Vagina (tissue), 2 donors: ENCODE measurements around the gene SLC16A2. TPM values are rescaled to one million over a fixed set of nuclear protein-coding genes. Genes with fewer than 3 reads are reported as not detected.

Experiments
- DNase-seq, 2 donors: peaks; one replicate each; pipeline ENCODE4 v3.0.0-alpha.2; 2017; ENCODE audit errors: extremely low spot score in 2 of 2
- H3K27ac ChIP-seq: fragments of 200-600 bp; sonication (generic); one replicate; pipeline ENCODE4 v1.5.1; 2019
- H3K27me3 ChIP-seq: fragments of 200-600 bp; sonication (generic); one replicate; pipeline ENCODE4 v1.5.1; 2019
- H3K36me3 ChIP-seq, 2 donors: fragments of 200-600 bp; sonication (generic); one replicate each; pipeline ENCODE4 v1.5.1; 2017 to 2019
- H3K4me1 ChIP-seq: fragments of 200-600 bp; sonication (generic); one replicate; pipeline ENCODE4 v1.5.1; 2019
- H3K4me3 ChIP-seq, 2 donors: fragments of 200-600 bp; sonication (generic); 1 replicate in 1 of 2; 2 replicates in 1 of 2; pipeline ENCODE4 v1.5.1; 2016 to 2019
- H3K9me3 ChIP-seq: fragments of 200-600 bp; sonication (generic); one replicate; pipeline ENCODE4 v1.5.1; 2019
- CTCF ChIP-seq, 3 experiments: fragments of 450-650 bp in 2 of 3; fragments of 200-600 bp in 1 of 3; sonication (generic) in 1 of 3; IDR thresholded peaks; one replicate each; pipeline ENCODE4 v1.5.1; 2017 to 2019; ENCODE audit warnings: antibody characterized with exemption in 3 of 3, mild to moderate bottlenecking in 2 of 3, moderate library complexity in 2 of 3
- POLR2A ChIP-seq, 2 donors: fragments of 450-650 bp; IDR thresholded peaks; one replicate each; pipeline ENCODE4 v1.6.1; 2017; ENCODE audit warnings: antibody characterized with exemption in 2 of 2, mild to moderate bottlenecking in 2 of 2, moderate library complexity in 2 of 2
- POLR2AphosphoS5 ChIP-seq, 2 donors: sonication (generic); formaldehyde crosslinking; IDR thresholded peaks; one replicate each; pipeline ENCODE4 v1.9.0; 2017; ENCODE audit warnings: antibody characterized with exemption in 2 of 2, mild to moderate bottlenecking in 2 of 2, low read depth in 1 of 2; ENCODE audit not compliant: insufficient read depth in 1 of 2
- intact Hi-C: fragments of 100-400 bp; cut with DNase I; formaldehyde crosslinking; loops from one replicate; pipeline ENCODE4 v1.15.1; 2023
- total RNA-seq: library from RNA; depleted of rRNA; stranded (reverse); fragments of >200 nt; gene quantifications from one replicate; pipeline ENCODE4 v1.2.3, GENCODE V29; 2016

SLC16A2 gene
- total RNA-seq, 1 donor from 2014 or later, result 6.9 TPM

GRCh38 chrX:74490247-74490646 is 69.0 kb downstream of the SLC16A2 start:
- Histone ChIP-seq H3K36me3 (no peaks in the 10 kb centered on the region), H3K4me3 (no peak overlapping the region), H3K27me3 (no peaks in the 10 kb centered on the region), H3K9me3 (no peaks in the 10 kb centered on the region), H3K4me1 (no peaks in the 10 kb centered on the region), H3K27ac (no peak overlapping the region)
- intact Hi-C loops, result no loop called here
- DNase-seq, result no peak
- TF ChIP-seq POLR2AphosphoS5 (IDR thresholded peaks at IDR 0.05; ENCODE audit: insufficient read depth in 1 of 2, low read depth in 1 of 2), result no peak
- TF ChIP-seq CTCF (IDR thresholded peaks at IDR 0.05), result no peak
- TF ChIP-seq POLR2A (IDR thresholded peaks at IDR 0.05), result no peak

- H3K27ac ChIP-seq, result no peak overlapping the region
- DNase-seq, result no peak
- intact Hi-C loops, result no loop called here
- TF ChIP-seq POLR2A (IDR thresholded peaks at IDR 0.05) (no peak), CTCF (IDR thresholded peaks at IDR 0.05) (no peak), POLR2AphosphoS5 (IDR thresholded peaks at IDR 0.05; ENCODE audit: insufficient read depth in 1 of 2, low read depth in 1 of 2) (no peak)
- H3K4me1 ChIP-seq, result no peaks in the 10 kb centered on the region
- H3K27me3 ChIP-seq, result no peaks in the 10 kb centered on the region
- H3K4me3 ChIP-seq, result no peak overlapping the region
- H3K36me3 ChIP-seq, result no peaks in the 10 kb centered on the region
- no peaks in the 10 kb centered on the region for H3K9me3 ChIP-seq
Measured at GRCh38 chrX:74492720-74493201, 71.5 kb downstream of the SLC16A2 start.

GRCh38 chrX:74493806-74494205 is 72.5 kb downstream of the SLC16A2 start:
- TF ChIP-seq POLR2A (IDR thresholded peaks at IDR 0.05) (no peak), POLR2AphosphoS5 (IDR thresholded peaks at IDR 0.05; ENCODE audit: insufficient read depth in 1 of 2, low read depth in 1 of 2) (no peak), CTCF (IDR thresholded peaks at IDR 0.05) (no peak)
- intact Hi-C loops, result no loop called here
- H3K27me3 ChIP-seq, result no peaks in the 10 kb centered on the region
- H3K4me1 ChIP-seq, result no peaks in the 10 kb centered on the region
- no peak overlapping the region for H3K4me3 ChIP-seq
- H3K9me3 ChIP-seq, result no peaks in the 10 kb centered on the region
- DNase-seq, result no peak
- H3K27ac ChIP-seq, result no peak overlapping the region
- no peaks in the 10 kb centered on the region for H3K36me3 ChIP-seq

- TF ChIP-seq POLR2A (IDR thresholded peaks at IDR 0.05) (no peak), CTCF (IDR thresholded peaks at IDR 0.05) (no peak), POLR2AphosphoS5 (IDR thresholded peaks at IDR 0.05; ENCODE audit: insufficient read depth in 1 of 2, low read depth in 1 of 2) (no peak)
- DNase-seq, result no peak
- Histone ChIP-seq H3K4me3 (no peak overlapping the region), H3K27ac (no peak overlapping the region), H3K4me1 (no peaks in the 10 kb centered on the region), H3K9me3 (no peaks in the 10 kb centered on the region), H3K27me3 (no peaks in the 10 kb centered on the region), H3K36me3 (no peaks in the 10 kb centered on the region)
- intact Hi-C loops, result no loop called here
Measured at GRCh38 chrX:74498924-74499323, 77.6 kb downstream of the SLC16A2 start.

- H3K36me3 ChIP-seq, result no peaks in the 10 kb centered on the region
- TF ChIP-seq CTCF (IDR thresholded peaks at IDR 0.05) (no peak), POLR2AphosphoS5 (IDR thresholded peaks at IDR 0.05; ENCODE audit: insufficient read depth in 1 of 2, low read depth in 1 of 2) (no peak), POLR2A (IDR thresholded peaks at IDR 0.05) (no peak)
Measured at GRCh38 chrX:74500067-74500466, 78.8 kb downstream of the SLC16A2 start.

More at GRCh38 chrX:74500067-74500466, 78.8 kb downstream of the SLC16A2 start:
- Histone ChIP-seq H3K27ac (no peak overlapping the region), H3K9me3 (no peaks in the 10 kb centered on the region), H3K27me3 (no peaks in the 10 kb centered on the region), H3K4me3 (no peak overlapping the region), H3K4me1 (no peaks in the 10 kb centered on the region)
- DNase-seq, result no peak
- intact Hi-C loops, result no loop called here
